Measurements from ENCODE around the gene LPP.

The LPP gene

GRCh38 chr3:188370081-188370830 is 216.3 kb downstream of the LPP start:
- no peak for FAIRE-seq

- no peak for FAIRE-seq
Measured at GRCh38 chr3:188378786-188379185, 224.8 kb downstream of the LPP start.

GRCh38 chr3:188380252-188380651 is 226.3 kb downstream of the LPP start:
- no peak for FAIRE-seq

- FAIRE-seq, result no peak
Measured at GRCh38 chr3:188380722-188381121, 226.8 kb downstream of the LPP start.

- FAIRE-seq, result no peak
Measured at GRCh38 chr3:188383748-188384147, 229.8 kb downstream of the LPP start.

GRCh38 chr3:188385295-188385694 is 231.3 kb downstream of the LPP start:
- FAIRE-seq, result no peak

- FAIRE-seq, result no peak
Measured at GRCh38 chr3:188389711-188390342, 235.9 kb downstream of the LPP start.

GRCh38 chr3:188390343-188390718 is 236.4 kb downstream of the LPP start:
- no peak for FAIRE-seq

- FAIRE-seq, result no peak
Measured at GRCh38 chr3:188390775-188391443, 237.0 kb downstream of the LPP start.

GRCh38 chr3:188391592-188391991 is 237.6 kb downstream of the LPP start:
- FAIRE-seq, result no peak

GRCh38 chr3:188392076-188392475 is 238.1 kb downstream of the LPP start:
- no peak for FAIRE-seq

- FAIRE-seq, result no peak
Measured at GRCh38 chr3:188394623-188395022, 240.7 kb downstream of the LPP start.

- FAIRE-seq, result no peak
Measured at GRCh38 chr3:188396251-188396650, 242.3 kb downstream of the LPP start.

- FAIRE-seq, result no peak
Measured at GRCh38 chr3:188396900-188397299, 242.9 kb downstream of the LPP start.

GRCh38 chr3:188397766-188398705 is 244.1 kb downstream of the LPP start:
- no peak for FAIRE-seq

GRCh38 chr3:188400494-188401243 is 246.7 kb downstream of the LPP start:
- FAIRE-seq, result no peak

- no peak for FAIRE-seq
Measured at GRCh38 chr3:188401244-188401993, 247.5 kb downstream of the LPP start.

GRCh38 chr3:188402229-188402628 is 248.3 kb downstream of the LPP start:
- FAIRE-seq, result no peak

GRCh38 chr3:188403404-188403803 is 249.4 kb downstream of the LPP start:
- no peak for FAIRE-seq

- no peak for FAIRE-seq
Measured at GRCh38 chr3:188404124-188404523, 250.2 kb downstream of the LPP start.

- no peak for FAIRE-seq
Measured at GRCh38 chr3:188404701-188405100, 250.7 kb downstream of the LPP start.

All from A204.1 (cell line).